GM12878 (cell line): ENCODE data around the gene KCNK7. TPM values are rescaled to one million over a fixed set of nuclear protein-coding genes. Genes with fewer than 3 reads are reported as not detected.

Experiments used
- BACH1 ChIP-seq: fragments of 450-650 bp; IDR thresholded peaks from 2 replicates; pipeline ENCODE4 v1.6.1; 2017; ENCODE audit warnings: mild to moderate bottlenecking, borderline replicate concordance
- CBX5 ChIP-seq: sonication (generic); IDR thresholded peaks from 2 replicates; pipeline ENCODE4 v1.6.1; 2016; ENCODE audit warnings: low read depth, moderate library complexity, mild to moderate bottlenecking, inconsistent platforms
- FOS ChIP-seq: IDR thresholded peaks from 3 replicates; pipeline ENCODE4 v1.6.1; 2011; ENCODE audit warnings: borderline replicate concordance; ENCODE audit not compliant: insufficient read length; ENCODE audit errors: extremely low read depth
- FOXK2 ChIP-seq: fragments of 450-650 bp; IDR thresholded peaks from 2 replicates; pipeline ENCODE4 v1.6.1; 2017; ENCODE audit warnings: mild to moderate bottlenecking, moderate library complexity
- GABPA ChIP-seq: IDR thresholded peaks from 2 replicates; pipeline ENCODE4 v1.6.1; 2014; ENCODE audit warnings: antibody characterized with exemption, low read depth, mild to moderate bottlenecking, inconsistent platforms
- GATAD2B ChIP-seq: fragments of 450-650 bp; conservative IDR thresholded peaks from 2 replicates; pipeline ENCODE4 v1.6.1; 2017; ENCODE audit warnings: low read depth, mild to moderate bottlenecking, moderate library complexity
- HCFC1 ChIP-seq: fragments of 150-350 bp; IDR thresholded peaks from 2 replicates; pipeline ENCODE4 v1.6.1; 2014; ENCODE audit warnings: low read length
- IRF3 ChIP-seq: fragments of 450-650 bp; IDR thresholded peaks from 2 replicates; pipeline ENCODE4 v1.6.1; 2014; ENCODE audit warnings: mild to moderate bottlenecking
- MTA3 ChIP-seq: IDR thresholded peaks from 2 replicates; pipeline ENCODE4 v1.6.1; 2012; ENCODE audit warnings: low read length, inconsistent platforms, borderline replicate concordance
- NFYA ChIP-seq: IDR thresholded peaks from 2 replicates; pipeline ENCODE4 v1.6.1; 2011; ENCODE audit warnings: low read depth, mild to moderate bottlenecking, low read length, improper control_type of control experiment, borderline replicate concordance
- POLR2AphosphoS2 ChIP-seq: IDR thresholded peaks from 2 replicates; pipeline ENCODE4 v1.6.1; 2011; ENCODE audit warnings: low read depth, mild to moderate bottlenecking, low read length, improper control_type of control experiment, moderate library complexity
- SPI1 ChIP-seq: IDR thresholded peaks from 2 replicates; pipeline ENCODE4 v1.6.1; 2011; ENCODE audit warnings: low read depth, mild to moderate bottlenecking, low read length, moderate library complexity, borderline replicate concordance; ENCODE audit not compliant: insufficient read depth
- STAT3 ChIP-seq: IDR thresholded peaks from 2 replicates; pipeline ENCODE4 v1.6.1; 2011; ENCODE audit warnings: low read depth, low read length, improper control_type of control experiment
- TBL1XR1 ChIP-seq: IDR thresholded peaks from 2 replicates; pipeline ENCODE4 v1.6.1; 2012; ENCODE audit warnings: low read depth, low read length, improper control_type of control experiment
- ZBED1 ChIP-seq: IDR thresholded peaks from 2 replicates; pipeline ENCODE4 v1.6.1; 2016; ENCODE audit warnings: borderline replicate concordance
- ZBTB40 ChIP-seq: fragments of 450-650 bp; IDR thresholded peaks from 2 replicates; pipeline ENCODE4 v1.6.1; 2016; ENCODE audit warnings: mild to moderate bottlenecking, moderate library complexity, borderline replicate concordance
- polyA plus RNA-seq, 11 experiments: library from polyadenylated mRNA; depleted of rRNA in 4 of 11; unstranded in 6 of 11; stranded (reverse) in 5 of 11; fragments of >200 nt; fragmentation: Nextera tagmentation in 4 of 11; fragmentation: Illumina TruSeq in 1 of 11; extraction: Ambion mirVana in 4 of 11; extraction: Trizol in 1 of 11; gene quantifications; 1 replicate in 1 of 11; 2 replicates in 10 of 11; pipeline versions ENCODE4 v1.2.1 to v1.2.3, GENCODE V29; 2011 to 2016; ENCODE audit warnings: inconsistent platforms in 2 of 11, missing spikeins in 2 of 11, low read depth in 1 of 11
- total RNA-seq, 4 experiments: library from RNA; depleted of rRNA in 3 of 4; stranded (reverse); fragments of >200 nt in 3 of 4; fragmentation: Illumina TruSeq in 1 of 4; extraction: Trizol in 1 of 4; gene quantifications; 2 replicates each; pipeline versions ENCODE4 v1.2.1 to v1.2.3, GENCODE V29; 2013 to 2021
- TF ChIP-seq, protein P1 (sequence below): IDR thresholded peaks from 2 replicates; pipeline ENCODE4 v1.6.1; 2011; ENCODE audit warnings: mild to moderate bottlenecking, low read depth, low read length, moderate library complexity; ENCODE audit not compliant: insufficient replicate concordance
- TF ChIP-seq, protein P2 (sequence below): fragments of 450-650 bp; IDR thresholded peaks from 2 replicates; pipeline ENCODE4 v1.6.1; 2017; ENCODE audit warnings: antibody characterized with exemption, mild to moderate bottlenecking, moderate library complexity
- TF ChIP-seq, protein P3 (sequence below): fragments of 450-650 bp; IDR thresholded peaks from 2 replicates; pipeline ENCODE4 v1.6.1; 2016; ENCODE audit warnings: mild to moderate bottlenecking

The KCNK7 gene
- total and polyA plus RNA-seq, 10 of the 15 experiments (the other 5 are each of a cell fraction or from before 2014, with no cell fraction given): 0.11 to 0.54 (median 0.23) TPM; not detected in 7

DNA sequence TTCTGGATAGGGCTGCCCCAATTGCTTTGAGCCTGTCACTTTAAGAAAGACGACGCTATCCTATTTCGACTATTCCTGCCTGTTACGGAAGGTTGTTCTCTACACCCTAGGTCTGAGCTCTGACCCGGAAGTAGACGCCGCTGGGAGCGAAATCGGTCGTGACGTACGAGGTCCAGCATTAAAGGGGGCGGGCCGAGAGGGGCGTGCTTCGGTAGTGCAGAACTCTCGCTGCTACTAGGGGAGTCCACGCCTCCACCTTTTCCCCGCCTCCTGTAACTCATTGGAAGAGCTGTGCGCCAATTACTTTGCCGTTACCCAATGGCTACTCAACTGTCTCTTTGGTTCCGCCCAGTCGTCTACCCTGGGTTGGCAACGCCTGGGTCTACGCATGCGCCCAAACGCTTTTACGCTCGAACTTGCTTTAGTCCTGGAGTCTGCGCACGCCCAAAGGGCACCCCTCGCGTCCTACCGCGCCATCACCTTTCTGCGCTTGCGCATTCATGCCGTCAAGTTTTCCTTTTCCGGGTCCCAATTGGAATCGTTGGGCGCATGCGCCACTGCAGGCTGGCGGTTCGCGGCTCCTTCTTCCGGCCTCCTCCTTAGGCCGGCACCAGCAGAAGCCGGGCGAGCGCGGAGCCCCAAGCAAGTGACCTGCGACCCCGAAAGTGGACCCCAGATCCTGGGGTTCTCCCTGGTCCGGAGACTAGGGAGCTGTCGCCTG lies 19.8 kb upstream of the KCNK7 start, which contains the start of gene PCNX3 (continued):
- TF ChIP-seq, protein P1, sequence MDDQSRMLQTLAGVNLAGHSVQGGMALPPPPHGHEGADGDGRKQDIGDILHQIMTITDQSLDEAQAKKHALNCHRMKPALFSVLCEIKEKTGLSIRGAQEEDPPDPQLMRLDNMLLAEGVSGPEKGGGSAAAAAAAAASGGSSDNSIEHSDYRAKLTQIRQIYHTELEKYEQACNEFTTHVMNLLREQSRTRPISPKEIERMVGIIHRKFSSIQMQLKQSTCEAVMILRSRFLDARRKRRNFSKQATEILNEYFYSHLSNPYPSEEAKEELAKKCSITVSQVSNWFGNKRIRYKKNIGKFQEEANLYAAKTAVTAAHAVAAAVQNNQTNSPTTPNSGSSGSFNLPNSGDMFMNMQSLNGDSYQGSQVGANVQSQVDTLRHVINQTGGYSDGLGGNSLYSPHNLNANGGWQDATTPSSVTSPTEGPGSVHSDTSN: peak; percentile 99
- TF ChIP-seq NFYA: peak; percentile 76
- TF ChIP-seq POLR2AphosphoS2: peak; percentile 81; the same call in 1 of the 2 replicates
- TF ChIP-seq ZBTB40: peak; percentile 96
- TF ChIP-seq TBL1XR1: peak; percentile 91
- TF ChIP-seq GATAD2B: no peak
- peak; percentile 88 for TF ChIP-seq HCFC1
- TF ChIP-seq IRF3: peak; percentile 94
- TF ChIP-seq SPI1: no peak
- TF ChIP-seq, protein P2, sequence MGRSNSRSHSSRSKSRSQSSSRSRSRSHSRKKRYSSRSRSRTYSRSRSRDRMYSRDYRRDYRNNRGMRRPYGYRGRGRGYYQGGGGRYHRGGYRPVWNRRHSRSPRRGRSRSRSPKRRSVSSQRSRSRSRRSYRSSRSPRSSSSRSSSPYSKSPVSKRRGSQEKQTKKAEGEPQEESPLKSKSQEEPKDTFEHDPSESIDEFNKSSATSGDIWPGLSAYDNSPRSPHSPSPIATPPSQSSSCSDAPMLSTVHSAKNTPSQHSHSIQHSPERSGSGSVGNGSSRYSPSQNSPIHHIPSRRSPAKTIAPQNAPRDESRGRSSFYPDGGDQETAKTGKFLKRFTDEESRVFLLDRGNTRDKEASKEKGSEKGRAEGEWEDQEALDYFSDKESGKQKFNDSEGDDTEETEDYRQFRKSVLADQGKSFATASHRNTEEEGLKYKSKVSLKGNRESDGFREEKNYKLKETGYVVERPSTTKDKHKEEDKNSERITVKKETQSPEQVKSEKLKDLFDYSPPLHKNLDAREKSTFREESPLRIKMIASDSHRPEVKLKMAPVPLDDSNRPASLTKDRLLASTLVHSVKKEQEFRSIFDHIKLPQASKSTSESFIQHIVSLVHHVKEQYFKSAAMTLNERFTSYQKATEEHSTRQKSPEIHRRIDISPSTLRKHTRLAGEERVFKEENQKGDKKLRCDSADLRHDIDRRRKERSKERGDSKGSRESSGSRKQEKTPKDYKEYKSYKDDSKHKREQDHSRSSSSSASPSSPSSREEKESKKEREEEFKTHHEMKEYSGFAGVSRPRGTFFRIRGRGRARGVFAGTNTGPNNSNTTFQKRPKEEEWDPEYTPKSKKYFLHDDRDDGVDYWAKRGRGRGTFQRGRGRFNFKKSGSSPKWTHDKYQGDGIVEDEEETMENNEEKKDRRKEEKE: no peak
- TF ChIP-seq STAT3: peak; percentile 74; the same call in 1 of the 2 replicates
- TF ChIP-seq FOXK2: peak; percentile 69; the same call in 1 of the 2 replicates
- TF ChIP-seq GABPA: peak; percentile 97
- no peak for TF ChIP-seq MTA3
- TF ChIP-seq BACH1: no peak
- TF ChIP-seq FOS: peak; percentile 91
- TF ChIP-seq, protein P3, sequence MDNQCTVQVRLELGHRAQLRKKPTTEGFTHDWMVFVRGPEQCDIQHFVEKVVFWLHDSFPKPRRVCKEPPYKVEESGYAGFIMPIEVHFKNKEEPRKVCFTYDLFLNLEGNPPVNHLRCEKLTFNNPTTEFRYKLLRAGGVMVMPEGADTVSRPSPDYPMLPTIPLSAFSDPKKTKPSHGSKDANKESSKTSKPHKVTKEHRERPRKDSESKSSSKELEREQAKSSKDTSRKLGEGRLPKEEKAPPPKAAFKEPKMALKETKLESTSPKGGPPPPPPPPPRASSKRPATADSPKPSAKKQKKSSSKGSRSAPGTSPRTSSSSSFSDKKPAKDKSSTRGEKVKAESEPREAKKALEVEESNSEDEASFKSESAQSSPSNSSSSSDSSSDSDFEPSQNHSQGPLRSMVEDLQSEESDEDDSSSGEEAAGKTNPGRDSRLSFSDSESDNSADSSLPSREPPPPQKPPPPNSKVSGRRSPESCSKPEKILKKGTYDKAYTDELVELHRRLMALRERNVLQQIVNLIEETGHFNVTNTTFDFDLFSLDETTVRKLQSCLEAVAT: peak; percentile 100
- TF ChIP-seq CBX5: no peak
- TF ChIP-seq ZBED1: 0 out of 2 replicates have a peak, but pooled peaks have one; percentile 23
